Nephron progenitor cell (in vitro differentiated cells): ENCODE measurements around the gene WDR7.

Source experiments
- DNase-seq: peaks from one replicate; pipeline ENCODE4 v3.0.0; 2021
- H3K27ac Mint-ChIP-seq: 2 replicates; pipeline ENCODE4 v1.8.0; 2021; ENCODE audit warnings: mild to moderate bottlenecking, moderate library complexity, mixed read lengths
- H3K27me3 Mint-ChIP-seq: 2 replicates; pipeline ENCODE4 v1.8.0; 2021; ENCODE audit warnings: mild to moderate bottlenecking, low read depth, mixed read lengths; ENCODE audit not compliant: poor library complexity
- H3K36me3 Mint-ChIP-seq: 2 replicates; pipeline ENCODE4 v1.8.0; 2021; ENCODE audit warnings: low read depth, mixed read lengths
- H3K4me1 Mint-ChIP-seq: 2 replicates; pipeline ENCODE4 v1.8.0; 2021; ENCODE audit warnings: mixed read lengths
- H3K4me3 Mint-ChIP-seq: 2 replicates; pipeline ENCODE4 v1.8.0; 2021; ENCODE audit warnings: mild to moderate bottlenecking, moderate library complexity, mixed read lengths
- H3K9me3 Mint-ChIP-seq: 2 replicates; pipeline ENCODE4 v1.8.0; 2021; ENCODE audit warnings: mild to moderate bottlenecking, moderate library complexity, mixed read lengths
- TF ChIP-seq, protein P1 (sequence below): fragments of 200-600 bp; sonication (generic); IDR thresholded peaks from 2 replicates; pipeline ENCODE4 v1.5.0; 2021; ENCODE audit warnings: antibody characterized with exemption

WDR7 gene

GRCh38 chr18:56812674-56813073 is 161.5 kb downstream of the WDR7 start:
- TF ChIP-seq, protein P1, sequence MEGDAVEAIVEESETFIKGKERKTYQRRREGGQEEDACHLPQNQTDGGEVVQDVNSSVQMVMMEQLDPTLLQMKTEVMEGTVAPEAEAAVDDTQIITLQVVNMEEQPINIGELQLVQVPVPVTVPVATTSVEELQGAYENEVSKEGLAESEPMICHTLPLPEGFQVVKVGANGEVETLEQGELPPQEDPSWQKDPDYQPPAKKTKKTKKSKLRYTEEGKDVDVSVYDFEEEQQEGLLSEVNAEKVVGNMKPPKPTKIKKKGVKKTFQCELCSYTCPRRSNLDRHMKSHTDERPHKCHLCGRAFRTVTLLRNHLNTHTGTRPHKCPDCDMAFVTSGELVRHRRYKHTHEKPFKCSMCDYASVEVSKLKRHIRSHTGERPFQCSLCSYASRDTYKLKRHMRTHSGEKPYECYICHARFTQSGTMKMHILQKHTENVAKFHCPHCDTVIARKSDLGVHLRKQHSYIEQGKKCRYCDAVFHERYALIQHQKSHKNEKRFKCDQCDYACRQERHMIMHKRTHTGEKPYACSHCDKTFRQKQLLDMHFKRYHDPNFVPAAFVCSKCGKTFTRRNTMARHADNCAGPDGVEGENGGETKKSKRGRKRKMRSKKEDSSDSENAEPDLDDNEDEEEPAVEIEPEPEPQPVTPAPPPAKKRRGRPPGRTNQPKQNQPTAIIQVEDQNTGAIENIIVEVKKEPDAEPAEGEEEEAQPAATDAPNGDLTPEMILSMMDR, result no peak
- no peak for DNase-seq
- H3K9me3 Mint-ChIP-seq, result no peaks in the 10 kb centered on the region
- H3K27ac Mint-ChIP-seq, result no peak overlapping the region
- no peaks in the 10 kb centered on the region for H3K4me1 Mint-ChIP-seq
- no peak overlapping the region for H3K4me3 Mint-ChIP-seq
- no peaks in the 10 kb centered on the region for H3K36me3 Mint-ChIP-seq
- H3K27me3 Mint-ChIP-seq, result no peaks in the 10 kb centered on the region

- H3K36me3 Mint-ChIP-seq, result no peaks in the 10 kb centered on the region
- no peaks in the 10 kb centered on the region for H3K4me1 Mint-ChIP-seq
- DNase-seq, result no peak
- no peaks in the 10 kb centered on the region for H3K9me3 Mint-ChIP-seq
- no peak overlapping the region for H3K4me3 Mint-ChIP-seq
- TF ChIP-seq, protein P1, result no peak
- H3K27me3 Mint-ChIP-seq, result no peaks in the 10 kb centered on the region
- H3K27ac Mint-ChIP-seq, result no peak overlapping the region
Measured at GRCh38 chr18:56815926-56816325, 164.8 kb downstream of the WDR7 start.

- no peaks in the 10 kb centered on the region for H3K9me3 Mint-ChIP-seq
- H3K27me3 Mint-ChIP-seq, result no peaks in the 10 kb centered on the region
- no peak overlapping the region for H3K4me3 Mint-ChIP-seq
- no peaks in the 10 kb centered on the region for H3K4me1 Mint-ChIP-seq
- TF ChIP-seq, protein P1, result no peak
- no peaks in the 10 kb centered on the region for H3K36me3 Mint-ChIP-seq
- no peak overlapping the region for H3K27ac Mint-ChIP-seq
- no peak for DNase-seq
Measured at GRCh38 chr18:56823986-56824565, 172.9 kb downstream of the WDR7 start.

GRCh38 chr18:56825321-56825720 is 174.2 kb downstream of the WDR7 start:
- Mint-ChIP-seq H3K27ac (no peak overlapping the region), H3K27me3 (no peaks in the 10 kb centered on the region), H3K4me3 (no peak overlapping the region), H3K9me3 (no peaks in the 10 kb centered on the region), H3K4me1 (no peaks in the 10 kb centered on the region), H3K36me3 (no peaks in the 10 kb centered on the region)
- DNase-seq, result no peak
- TF ChIP-seq, protein P1, result no peak

GRCh38 chr18:56825878-56826277 is 174.7 kb downstream of the WDR7 start:
- Mint-ChIP-seq H3K27me3 (no peaks in the 10 kb centered on the region), H3K27ac (no peak overlapping the region), H3K4me3 (no peak overlapping the region), H3K9me3 (no peaks in the 10 kb centered on the region), H3K4me1 (no peaks in the 10 kb centered on the region), H3K36me3 (no peaks in the 10 kb centered on the region)
- TF ChIP-seq, protein P1, result no peak
- DNase-seq, result no peak

GRCh38 chr18:56831988-56832387 is 180.8 kb downstream of the WDR7 start:
- H3K27ac Mint-ChIP-seq, result no peak overlapping the region
- no peaks in the 10 kb centered on the region for H3K4me1 Mint-ChIP-seq
- H3K27me3 Mint-ChIP-seq, result no peaks in the 10 kb centered on the region
- H3K4me3 Mint-ChIP-seq, result no peak overlapping the region
- H3K36me3 Mint-ChIP-seq, result peaks cover 4% of the 10 kb centered on the region
- H3K9me3 Mint-ChIP-seq, result no peaks in the 10 kb centered on the region
- DNase-seq, result no peak
- TF ChIP-seq, protein P1, result no peak
